Naive thymus-derived CD8-positive, alpha-beta T cell (primary cell): ENCODE measurements around the gene NPEPL1. TPM values are rescaled to one million over a fixed set of nuclear protein-coding genes. Genes with fewer than 3 reads are reported as not detected.

Experiments used
- ATAC-seq, 2 donors: fragments of 150-1000 bp; cut with Tn5 transposase in 1 of 2; sonication (Bioruptor Pico), chemical (Tn5 transposase) in 1 of 2; 1 replicate in 1 of 2; 2 replicates in 1 of 2; pipeline ENCODE4 v1.10.0; 2021; ENCODE audit warnings: mild to moderate bottlenecking in 2 of 2, moderate library complexity in 2 of 2
- POLR2A ChIA-PET: fragments of 350-600 bp; sonication (Branson Sonifier 250); formaldehyde crosslinking; loops from one replicate; lab custom pipeline; 2021; ENCODE audit warnings: antibody characterized with exemption; lab: Charles Lee
- DNase-seq, 10 donors: peaks; one replicate each; pipeline versions ENCODE4 v3.0.0 to v3.0.0-alpha.2; 2020 to 2022
- H3K27ac Mint-ChIP-seq, 10 donors: one replicate each; pipeline ENCODE4 v1.8.0; 2020 to 2022; ENCODE audit warnings: mild to moderate bottlenecking in 10 of 10, mixed read lengths in 10 of 10, moderate library complexity in 4 of 10, inconsistent platforms in 1 of 10
- H3K27me3 Mint-ChIP-seq, 5 donors: one replicate each; pipeline ENCODE4 v1.8.0; 2021 to 2022; ENCODE audit warnings: mixed read lengths in 5 of 5
- H3K36me3 Mint-ChIP-seq, 3 donors: one replicate each; pipeline ENCODE4 v1.8.0; 2020 to 2022; ENCODE audit warnings: mixed read lengths in 3 of 3, mild to moderate bottlenecking in 2 of 3, inconsistent platforms in 1 of 3
- H3K4me1 Mint-ChIP-seq, 4 donors: one replicate each; pipeline ENCODE4 v1.8.0; 2021 to 2022; ENCODE audit warnings: mixed read lengths in 4 of 4
- H3K4me3 Mint-ChIP-seq, 10 donors: one replicate each; pipeline ENCODE4 v1.8.0; 2020 to 2022; ENCODE audit warnings: mild to moderate bottlenecking in 10 of 10, mixed read lengths in 10 of 10, moderate library complexity in 6 of 10, inconsistent platforms in 1 of 10
- H3K9me3 Mint-ChIP-seq, 9 donors: one replicate each; pipeline ENCODE4 v1.8.0; 2020 to 2022; ENCODE audit warnings: mixed read lengths in 9 of 9, mild to moderate bottlenecking in 3 of 9, inconsistent platforms in 1 of 9, moderate library complexity in 1 of 9
- polyA plus RNA-seq, 3 donors: library from polyadenylated mRNA; unstranded; fragments of 300-500 nt; fragmentation: Illumina TruSeq; gene quantifications; one replicate each; pipeline ENCODE4 v1.2.3, GENCODE V29; 2021
- total RNA-seq, 8 experiments: library from RNA in 2 of 8; stranded (reverse) in 2 of 8; gene quantifications; one replicate each; pipeline ENCODE4 v1.2.3 and lab custom pipeline; 2021 to 2026

NPEPL1 gene
- total and polyA plus RNA-seq, 5 experiments from 2014 or later = 5.3 to 44.8 (median 6.3) TPM

GRCh38 chr20:58688840-58689239, 3.8 kb upstream of the NPEPL1 start:
- no peaks in the 10 kb centered on the region for H3K9me3 Mint-ChIP-seq
- H3K4me1 Mint-ChIP-seq = peaks cover 3 to 13% (median 5%) of the 10 kb centered on the region in 4 donors
- H3K4me3 Mint-ChIP-seq = no peak overlapping the region
- no peak for ATAC-seq
- H3K36me3 Mint-ChIP-seq = peaks cover 0 to 17% (median 4%) of the 10 kb centered on the region in 3 donors
- H3K27ac Mint-ChIP-seq = peak overlapping the region in 3 of 10 donors; percentile 3 to 47 (median 32)
- H3K27me3 Mint-ChIP-seq = no peaks in the 10 kb centered on the region
- no peak for DNase-seq
- POLR2A ChIA-PET = interaction anchor here (0.9 to 6.5 kb wide), 2 partner anchors 38 to 41 kb away, joined by 3 to 67 read pairs; partner anchors contain the start of gene STX16

- H3K4me3 Mint-ChIP-seq = peak overlapping the region in 9 of 10 donors; percentile 1 to 62 (median 40)
- H3K27ac Mint-ChIP-seq = peak overlapping the region; percentile 8 to 87 (median 66)
- H3K4me1 Mint-ChIP-seq = peaks cover 3 to 13% (median 9%) of the 10 kb centered on the region in 4 donors
- POLR2A ChIA-PET = interaction anchor here (0.6 to 6.5 kb wide), 2 partner anchors 8 to 40 kb away, joined by 3 to 67 read pairs; partner anchors contain the start of gene STX16
- peaks cover 0 to 8% (median 4%) of the 10 kb centered on the region in 3 donors for H3K36me3 Mint-ChIP-seq
- H3K27me3 Mint-ChIP-seq = no peaks in the 10 kb centered on the region
- DNase-seq (no peak), ATAC-seq (no peak)
- no peaks in the 10 kb centered on the region for H3K9me3 Mint-ChIP-seq
Observed at GRCh38 chr20:58690396-58691135, 2.0 kb upstream of the NPEPL1 start.

- no peak for DNase-seq
- ATAC-seq = no peak
- POLR2A ChIA-PET = interaction anchor here (0.7 to 6.5 kb wide), 5 partner anchors 32 to 396 kb away, joined by 3 to 67 read pairs (median 5); partner anchors contain the start of gene STX16
- Mint-ChIP-seq H3K9me3 (no peaks in the 10 kb centered on the region), H3K4me3 (peak overlapping the region in 9 of 10 donors; percentile 29 to 74 (median 61)), H3K27me3 (no peaks in the 10 kb centered on the region), H3K36me3 (peaks cover 0 to 5% (median 4%) of the 10 kb centered on the region in 3 donors), H3K27ac (peak overlapping the region; percentile 28 to 91 (median 70)), H3K4me1 (peaks cover 3 to 13% (median 9%) of the 10 kb centered on the region in 4 donors)
Observed at GRCh38 chr20:58691773-58692578, 624 bp upstream of the NPEPL1 start.

DNA sequence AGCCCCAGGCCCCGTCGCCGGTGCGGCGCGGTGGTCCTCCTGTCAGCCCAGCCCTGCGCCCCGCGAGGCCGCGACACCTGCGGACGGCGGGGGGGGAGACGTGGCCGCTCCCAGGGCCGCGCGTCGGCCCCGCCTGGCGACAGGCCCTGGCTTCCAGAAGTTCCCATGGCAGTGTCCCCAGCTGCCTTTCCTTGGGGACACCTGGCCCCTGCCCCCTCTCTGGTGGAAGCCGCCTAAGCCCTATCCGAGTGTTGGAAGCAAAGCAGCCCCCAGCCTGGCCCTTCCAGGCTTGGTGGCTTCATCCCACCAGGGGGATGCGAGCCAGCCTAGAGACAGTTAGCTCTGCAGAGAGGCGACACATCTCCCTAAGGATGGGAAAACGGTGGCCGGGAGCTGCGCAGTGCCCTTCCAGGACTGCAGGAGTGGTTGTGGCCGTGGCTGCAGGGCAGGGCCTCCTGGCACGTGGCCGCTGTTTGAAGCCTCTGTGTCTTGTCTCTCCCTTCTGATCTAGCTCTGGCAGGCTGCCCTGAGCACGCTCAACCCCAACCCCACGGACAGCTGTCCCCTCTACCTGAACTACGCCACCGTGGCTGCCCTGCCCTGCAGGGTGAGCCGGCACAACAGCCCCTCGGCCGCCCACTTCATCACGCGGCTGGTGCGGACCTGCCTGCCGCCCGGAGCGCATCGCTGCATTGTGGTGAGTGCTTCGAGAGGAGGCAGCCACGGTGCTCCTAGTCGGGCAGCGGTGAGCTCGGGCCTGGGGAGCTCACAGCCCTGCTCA, 816 bp downstream of the NPEPL1 start:
- Mint-ChIP-seq H3K9me3 (no peaks in the 10 kb centered on the region), H3K4me3 (peak overlapping the region; percentile 75 to 90 (median 82)), H3K36me3 (peaks cover 0 to 13% (median 4%) of the 10 kb centered on the region in 3 donors), H3K4me1 (peaks cover 3 to 15% (median 12%) of the 10 kb centered on the region in 4 donors), H3K27me3 (no peaks in the 10 kb centered on the region), H3K27ac (peak overlapping the region; percentile 62 to 95 (median 87))
- peak in 3 of 10 donors; percentile 33 to 59 (median 39) for DNase-seq
- POLR2A ChIA-PET = interaction anchor here (0.7 to 6.5 kb wide), 4 partner anchors 26 to 43 kb away, joined by 3 to 67 read pairs (median 4); partner anchors contain the start of gene STX16
- ATAC-seq = peak in 1 of 2 donors; percentile 22

- Mint-ChIP-seq H3K9me3 (no peaks in the 10 kb centered on the region), H3K27ac (peak overlapping the region in 6 of 10 donors; percentile 27 to 88 (median 54)), H3K27me3 (no peaks in the 10 kb centered on the region), H3K4me3 (peak overlapping the region in 9 of 10 donors; percentile 36 to 84 (median 78)), H3K4me1 (peaks cover 3 to 15% (median 12%) of the 10 kb centered on the region in 4 donors), H3K36me3 (peaks cover 0 to 13% (median 4%) of the 10 kb centered on the region in 3 donors)
- POLR2A ChIA-PET = interaction anchor here (0.8 to 6.5 kb wide), 2 partner anchors 18 to 44 kb away, joined by 4 to 67 read pairs; partner anchors contain the start of gene STX16
- no peak for ATAC-seq
- DNase-seq = peak in 1 of 10 donors; percentile 19
Observed at GRCh38 chr20:58694241-58695083, 1.9 kb downstream of the NPEPL1 start.

DNA sequence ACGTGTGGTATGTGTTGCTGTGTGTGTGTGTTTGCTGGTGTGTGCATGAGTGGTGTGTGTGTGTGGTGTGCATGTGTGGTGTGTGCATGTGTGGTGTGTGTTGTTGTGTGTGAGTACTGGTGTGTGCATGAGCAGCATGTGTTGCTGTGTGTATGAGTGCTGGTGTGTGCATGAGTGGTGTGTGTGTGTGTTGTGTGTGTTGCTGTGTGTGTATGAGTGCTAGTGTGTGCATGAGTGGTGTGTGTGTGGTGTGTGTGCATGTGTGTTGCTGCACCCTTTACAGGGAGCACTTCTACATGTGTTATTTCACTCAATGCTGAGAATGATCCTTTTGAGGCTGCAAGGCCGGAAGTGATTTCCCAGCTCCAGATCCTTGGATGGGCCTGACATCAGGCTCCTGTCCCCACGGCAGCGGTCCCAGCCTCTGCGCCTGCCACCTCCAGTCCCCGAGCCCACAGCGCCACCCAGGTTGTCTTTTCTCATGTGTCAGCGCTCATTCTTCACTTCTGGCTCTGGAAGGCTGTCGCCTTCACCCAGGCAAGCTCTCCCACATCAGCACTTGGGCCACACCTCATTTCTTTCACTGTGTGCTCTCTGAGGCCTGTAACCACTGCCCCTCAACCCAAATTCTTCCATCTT, 2.6 kb downstream of the NPEPL1 start:
- Mint-ChIP-seq H3K4me1 (peaks cover 2 to 15% (median 13%) of the 10 kb centered on the region in 4 donors), H3K36me3 (peaks cover 0 to 9% (median 0%) of the 10 kb centered on the region in 3 donors), H3K27me3 (no peaks in the 10 kb centered on the region), H3K4me3 (no peak overlapping the region), H3K27ac (no peak overlapping the region), H3K9me3 (no peaks in the 10 kb centered on the region)
- ATAC-seq (no peak), DNase-seq (peak in 1 of 10 donors; percentile 50)
- POLR2A ChIA-PET = interaction anchor here (0.8 to 6.5 kb wide), 2 partner anchors 17 to 44 kb away, joined by 4 to 67 read pairs; partner anchors contain the start of gene STX16

GRCh38 chr20:58695895-58696375, 3.3 kb downstream of the NPEPL1 start:
- POLR2A ChIA-PET = interaction anchor here (2.1 kb wide), 1 partner anchor 45 kb away, joined by 12 read pairs; the partner anchor contains the start of gene STX16
- Mint-ChIP-seq H3K4me3 (no peak overlapping the region), H3K27ac (no peak overlapping the region), H3K9me3 (no peaks in the 10 kb centered on the region), H3K36me3 (peaks cover 0 to 12% (median 2%) of the 10 kb centered on the region in 3 donors), H3K4me1 (peaks cover 2 to 16% (median 14%) of the 10 kb centered on the region in 4 donors), H3K27me3 (no peaks in the 10 kb centered on the region)
- DNase-seq (peak in 1 of 10 donors; percentile 59), ATAC-seq (no peak)

DNA sequence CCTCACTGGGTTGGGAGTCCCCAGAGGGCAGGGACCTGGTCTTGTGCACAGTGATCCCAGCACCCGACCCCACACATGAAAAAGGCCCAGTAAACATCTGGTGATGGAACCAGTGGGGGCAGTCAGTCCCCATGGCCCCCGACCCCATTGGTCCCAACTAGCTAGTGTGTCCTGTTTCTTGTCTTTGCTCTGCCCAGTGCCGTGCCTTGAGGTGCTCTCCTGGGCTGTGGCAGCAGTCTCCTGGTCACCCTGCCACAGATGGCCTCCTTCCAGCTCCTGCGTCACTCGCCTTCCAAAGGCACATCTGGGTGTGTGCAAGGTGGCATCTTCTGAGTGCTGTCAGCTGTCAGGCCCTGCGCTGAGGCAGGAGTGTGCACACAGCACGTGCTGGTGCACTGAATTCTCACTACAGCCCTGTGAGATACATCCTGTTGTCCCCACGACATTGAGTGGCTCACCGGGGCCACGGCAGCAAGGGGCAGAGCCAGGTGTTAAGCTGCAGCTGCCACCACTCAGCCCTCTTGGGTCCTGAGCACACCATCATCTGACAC, 3.9 kb downstream of the NPEPL1 start:
- DNase-seq = peak in 1 of 10 donors; percentile 34
- POLR2A ChIA-PET = interaction anchor here (2.1 kb wide), 1 partner anchor 45 kb away, joined by 12 read pairs; the partner anchor contains the start of gene STX16
- ATAC-seq = no peak

GRCh38 chr20:58697201-58697866, 4.7 kb downstream of the NPEPL1 start:
- no peaks in the 10 kb centered on the region for H3K27me3 Mint-ChIP-seq
- POLR2A ChIA-PET = interaction anchor here (2.1 kb wide), 1 partner anchor 46 kb away, joined by 12 read pairs; the partner anchor contains the start of gene STX16

More for the DNA sequence above, 3.9 kb downstream of the NPEPL1 start:
- no peaks in the 10 kb centered on the region for H3K27me3 Mint-ChIP-seq
- no peak overlapping the region for H3K4me3 Mint-ChIP-seq
- H3K9me3 Mint-ChIP-seq = no peaks in the 10 kb centered on the region
- peaks cover 0 to 12% (median 2%) of the 10 kb centered on the region in 3 donors for H3K36me3 Mint-ChIP-seq
- peaks cover 2 to 16% (median 14%) of the 10 kb centered on the region in 4 donors for H3K4me1 Mint-ChIP-seq
- no peak overlapping the region for H3K27ac Mint-ChIP-seq

More at GRCh38 chr20:58697201-58697866, 4.7 kb downstream of the NPEPL1 start:
- DNase-seq = peak in 1 of 10 donors; percentile 50
- H3K4me1 Mint-ChIP-seq = peaks cover 2 to 16% (median 11%) of the 10 kb centered on the region in 4 donors
- H3K36me3 Mint-ChIP-seq = peaks cover 0 to 14% (median 2%) of the 10 kb centered on the region in 3 donors
- ATAC-seq = no peak
- no peaks in the 10 kb centered on the region for H3K9me3 Mint-ChIP-seq
- H3K4me3 Mint-ChIP-seq = no peak overlapping the region
- H3K27ac Mint-ChIP-seq = peak overlapping the region in 1 of 10 donors; percentile 1
